ENCODE measurements around the gene EIF4EBP3.

DNA sequence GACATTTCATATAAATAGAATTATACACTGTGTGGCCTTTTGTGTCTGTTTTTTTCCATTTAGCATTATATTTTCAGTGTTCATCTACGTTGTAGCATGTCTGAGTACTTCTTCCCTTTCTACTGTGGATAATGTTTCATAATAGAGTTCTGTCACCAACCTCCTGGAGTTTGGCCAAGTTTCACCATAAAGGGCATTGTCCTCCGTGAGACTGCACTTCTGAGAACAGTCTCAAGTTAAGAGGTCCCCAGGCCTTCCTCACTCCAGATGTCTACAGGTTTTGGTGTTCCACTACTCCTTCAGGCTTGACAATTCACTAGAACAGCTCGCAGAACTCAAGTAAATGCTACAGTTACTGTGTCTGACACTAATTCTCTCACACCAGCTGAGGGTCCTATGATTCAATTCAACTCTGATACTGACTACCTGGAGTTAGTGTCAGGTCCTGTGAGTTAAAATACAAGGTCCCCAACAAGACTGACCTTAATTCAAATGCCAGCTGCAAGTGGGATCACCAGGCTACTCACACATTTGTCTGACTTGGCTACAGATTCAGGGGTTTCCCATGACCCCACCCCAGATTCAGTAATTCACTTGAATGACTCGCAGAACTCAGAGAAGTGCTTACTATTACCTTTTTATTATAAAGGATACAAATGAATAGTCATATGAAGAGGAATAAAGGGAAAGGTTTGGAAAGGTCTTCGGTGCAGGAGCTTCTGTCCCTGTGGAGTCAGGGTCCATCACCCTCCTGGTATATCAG lies 48.3 kb downstream of the EIF4EBP3 start:
- TF ChIP-seq POLR2AphosphoS5 (IDR thresholded peaks at IDR 0.05; ENCODE audit: low read depth, low read length) (no peak), POLR2A (IDR thresholded peaks at IDR 0.05; ENCODE audit: low read depth, low read length) (no peak)
